Thyroid gland (tissue), 4 donors: ENCODE results near the gene CDR2.

ENCODE experiments used
- CTCF ChIP-seq, 6 experiments: fragments of 200-600 bp in 3 of 6; fragments of 450-650 bp in 3 of 6; sonication (generic) in 3 of 6; IDR thresholded peaks; one replicate each; pipeline ENCODE4 v1.5.1; 2016 to 2019; ENCODE audit warnings: antibody characterized with exemption in 6 of 6, mild to moderate bottlenecking in 2 of 6, inconsistent platforms in 1 of 6, moderate library complexity in 1 of 6
- POLR2A ChIP-seq, 2 donors: fragments of 450-650 bp; IDR thresholded peaks; one replicate each; pipeline ENCODE4 v1.6.1; 2017; ENCODE audit warnings: antibody characterized with exemption in 2 of 2, mild to moderate bottlenecking in 2 of 2, moderate library complexity in 1 of 2

DNA sequence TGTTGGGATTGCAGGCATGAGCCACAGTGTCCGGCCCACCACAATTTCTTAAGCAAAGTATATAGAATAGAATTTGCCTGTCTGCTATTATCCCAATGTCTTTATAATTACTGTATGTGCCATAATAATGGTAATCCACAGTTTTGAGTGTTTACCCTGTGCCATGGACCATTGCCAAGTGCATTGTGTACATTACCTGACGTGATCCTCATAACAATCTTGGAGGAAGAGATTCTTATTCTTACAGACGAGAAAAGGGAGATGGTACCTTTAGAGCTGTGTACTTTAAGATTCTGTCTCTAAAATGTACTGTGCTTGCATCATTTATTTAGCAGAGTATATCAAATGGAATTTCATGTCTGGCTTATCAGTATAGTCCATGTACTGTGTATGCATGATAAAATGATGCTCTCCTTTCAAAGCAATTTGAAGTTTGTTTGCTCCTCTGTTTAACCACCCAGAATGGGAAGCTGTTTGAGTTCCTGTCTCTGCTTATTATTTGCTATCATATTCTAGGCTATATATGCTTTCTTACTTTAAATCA is 13.8 kb upstream of the CDR2 start:
- TF ChIP-seq POLR2A (IDR thresholded peaks at IDR 0.05), result no peak
- no peak for TF ChIP-seq CTCF (IDR thresholded peaks at IDR 0.05)
